MM.1S (cell line): ENCODE results near the gene S100A13.
A peak's percentile ranks its signal among the peaks of the same experiment; 100 is the strongest.

Source experiments
- DNase-seq: peaks from one replicate; pipeline ENCODE4 v3.0.0-alpha.2; 2015
- H2AFZ ChIP-seq: fragments of 300-600 bp; sonication (generic); 2 replicates; pipeline ENCODE4 v1.6.0; 2016; ENCODE audit warnings: antibody characterized with exemption, low read length
- H3F3A ChIP-seq: fragments of 300-600 bp; sonication (generic); 2 replicates; pipeline ENCODE4 v1.6.1; 2016; ENCODE audit warnings: mild to moderate bottlenecking, antibody characterized with exemption, low read length, moderate library complexity, mixed read lengths; ENCODE audit not compliant: insufficient read depth
- H3K27ac ChIP-seq: fragments of 300-600 bp; sonication (generic); 2 replicates; pipeline ENCODE4 v1.5.1; 2016; ENCODE audit warnings: mild to moderate bottlenecking, low read length
- H3K27me3 ChIP-seq: fragments of 300-600 bp; sonication (generic); replicated peaks from 2 replicates; pipeline ENCODE4 v1.6.0; 2016; ENCODE audit warnings: low read length; ENCODE audit not compliant: insufficient read depth
- H3K36me3 ChIP-seq: fragments of 300-600 bp; sonication (generic); replicated peaks from 2 replicates; pipeline ENCODE4 v1.6.1; 2016; ENCODE audit warnings: mild to moderate bottlenecking, low read length, mixed read lengths; ENCODE audit not compliant: insufficient read depth
- H3K4me1 ChIP-seq: fragments of 300-600 bp; sonication (generic); 2 replicates; pipeline ENCODE4 v1.6.1; 2016; ENCODE audit warnings: low read length, mixed read lengths
- H3K4me2 ChIP-seq: fragments of 300-600 bp; sonication (generic); 2 replicates; pipeline ENCODE4 v1.6.0; 2016; ENCODE audit warnings: low read depth, low read length
- H3K4me3 ChIP-seq: fragments of 300-600 bp; sonication (generic); 2 replicates; pipeline ENCODE4 v1.5.1; 2016; ENCODE audit warnings: low read length, mixed read lengths
- H3K79me2 ChIP-seq: fragments of 300-600 bp; sonication (generic); 2 replicates; pipeline ENCODE4 v1.6.1; 2016; ENCODE audit warnings: mixed run types, low read length, mixed read lengths
- H3K9ac ChIP-seq: fragments of 300-600 bp; sonication (generic); 2 replicates; pipeline ENCODE4 v1.6.1; 2016; ENCODE audit warnings: low read length, mixed read lengths
- H3K9me2 ChIP-seq: fragments of 300-600 bp; sonication (generic); replicated peaks from 2 replicates; pipeline ENCODE4 v1.6.1; 2016; ENCODE audit warnings: mild to moderate bottlenecking, low read length, mixed read lengths; ENCODE audit not compliant: insufficient read depth
- H3K9me3 ChIP-seq: fragments of 300-600 bp; sonication (generic); replicated peaks from 2 replicates; pipeline ENCODE4 v1.6.1; 2016; ENCODE audit warnings: mild to moderate bottlenecking, low read length, mixed read lengths; ENCODE audit not compliant: insufficient read depth
- H4K20me1 ChIP-seq: fragments of 300-600 bp; sonication (generic); 2 replicates; pipeline ENCODE4 v1.6.1; 2016; ENCODE audit warnings: mild to moderate bottlenecking, low read length, moderate library complexity, mixed read lengths; ENCODE audit not compliant: insufficient read depth
- CTCF ChIP-seq: fragments of 300-600 bp; sonication (generic); IDR thresholded peaks from 2 replicates; pipeline ENCODE4 v1.5.1; 2016; ENCODE audit warnings: antibody characterized with exemption, low read length, mixed read lengths
- EZH2 ChIP-seq: fragments of 300-600 bp; sonication (generic); optimal IDR thresholded peaks from 2 replicates; pipeline ENCODE3; 2017; ENCODE audit warnings: low read depth, mild to moderate bottlenecking, antibody characterized with exemption, low read length, mixed read lengths
- EZH2phosphoT487 ChIP-seq: fragments of 300-600 bp; sonication (generic); IDR thresholded peaks from 2 replicates; pipeline ENCODE4 v1.6.1; 2018; ENCODE audit warnings: antibody characterized with exemption, low read length

The S100A13 gene

GRCh38 chr1:153658400-153659174, 31.3 kb upstream of the S100A13 start, which contains the start of gene SNAPIN:
Gene SNAPIN (plus strand): TSS chr1:153658703. CDS start chr1:153658744, 41 bp downstream.
- peak within 1 kb of the TSS; percentile 79 for H3K9ac ChIP-seq
- no peak for TF ChIP-seq EZH2
- no peak for TF ChIP-seq CTCF
- TF ChIP-seq EZH2phosphoT487, result no peak
- H3F3A ChIP-seq, result peaks cover 22% of the 10 kb centered on the region
- H2AFZ ChIP-seq, result peak within 1 kb of the TSS; percentile 85
- no peaks in the 10 kb centered on the region for H4K20me1 ChIP-seq
- H3K79me2 ChIP-seq, result peaks cover 20% of the 10 kb centered on the region
- H3K27me3 ChIP-seq, result no peaks in the 10 kb centered on the region
- H3K4me1 ChIP-seq, result 0 out of 2 replicates have a peak, but pooled peaks cover 6% of the 10 kb centered on the region
- peak within 1 kb of the TSS; percentile 62; the same call in 1 of the 2 replicates for H3K27ac ChIP-seq
- H3K4me2 ChIP-seq, result peak within 1 kb of the TSS; percentile 83
- no peaks in the 10 kb centered on the region for H3K9me3 ChIP-seq
- no peaks in the 10 kb centered on the region for H3K9me2 ChIP-seq
- H3K36me3 ChIP-seq, result peaks cover 17% of the 10 kb centered on the region
- peak; percentile 97 for DNase-seq
- H3K4me3 ChIP-seq, result peak within 1 kb of the TSS; percentile 82

GRCh38 chr1:153655333-153655732, 28.0 kb upstream of the S100A13 start:
- Histone ChIP-seq H3K27ac (no peak overlapping the region), H3K9me3 (no peaks in the 10 kb centered on the region)

GRCh38 chr1:153652805-153653500, 25.6 kb upstream of the S100A13 start:
- no peaks in the 10 kb centered on the region for H3K9me3 ChIP-seq
- no peak overlapping the region for H3K4me2 ChIP-seq
- H3K36me3 ChIP-seq, result no peaks in the 10 kb centered on the region
- H2AFZ ChIP-seq, result no peak overlapping the region
- no peak overlapping the region for H3K4me3 ChIP-seq
- no peaks in the 10 kb centered on the region for H4K20me1 ChIP-seq
- no peak for DNase-seq
- 0 out of 2 replicates have a peak, but pooled peaks cover under 1% of the 10 kb centered on the region for H3K4me1 ChIP-seq
- H3K79me2 ChIP-seq, result no peaks in the 10 kb centered on the region
- H3K27ac ChIP-seq, result no peak overlapping the region
- H3K27me3 ChIP-seq, result no peaks in the 10 kb centered on the region
- H3K9ac ChIP-seq, result no peak overlapping the region
- H3F3A ChIP-seq, result no peaks in the 10 kb centered on the region; the same call in 1 of the 2 replicates
- TF ChIP-seq EZH2phosphoT487, result no peak
- no peak for TF ChIP-seq EZH2
- no peak for TF ChIP-seq CTCF
- no peaks in the 10 kb centered on the region for H3K9me2 ChIP-seq

More at GRCh38 chr1:153655333-153655732, 28.0 kb upstream of the S100A13 start:
- H3K4me3 ChIP-seq, result no peak overlapping the region
- no peaks in the 10 kb centered on the region for H3K9me2 ChIP-seq
- H3F3A ChIP-seq, result no peaks in the 10 kb centered on the region; the same call in 1 of the 2 replicates
- no peak for TF ChIP-seq EZH2
- TF ChIP-seq EZH2phosphoT487, result no peak
- no peak for TF ChIP-seq CTCF
- H3K9ac ChIP-seq, result no peak overlapping the region
- H3K4me1 ChIP-seq, result 0 out of 2 replicates have a peak, but pooled peaks cover 6% of the 10 kb centered on the region
- peaks cover 14% of the 10 kb centered on the region for H3K79me2 ChIP-seq
- H3K36me3 ChIP-seq, result no peaks in the 10 kb centered on the region
- H4K20me1 ChIP-seq, result no peaks in the 10 kb centered on the region
- DNase-seq, result no peak
- no peak overlapping the region for H2AFZ ChIP-seq
- no peaks in the 10 kb centered on the region for H3K27me3 ChIP-seq
- no peak overlapping the region for H3K4me2 ChIP-seq
